HG03575 (cell line): ENCODE data around the gene COL4A2.
"Not testable (repeated sequence)": the region's sequence is repeated elsewhere in the genome, so short reads cannot be mapped to it uniquely, and the experiment has no call there.

Experiments
- ATAC-seq: cut with Tn5 transposase; IDR thresholded peaks from one replicate; pipeline ENCODE4 v1.9.1; 2021; ENCODE audit not compliant: unreplicated experiment, insufficient number of reproducible peaks, low FRiP score; ENCODE audit errors: extremely low read depth

COL4A2 gene

DNA sequence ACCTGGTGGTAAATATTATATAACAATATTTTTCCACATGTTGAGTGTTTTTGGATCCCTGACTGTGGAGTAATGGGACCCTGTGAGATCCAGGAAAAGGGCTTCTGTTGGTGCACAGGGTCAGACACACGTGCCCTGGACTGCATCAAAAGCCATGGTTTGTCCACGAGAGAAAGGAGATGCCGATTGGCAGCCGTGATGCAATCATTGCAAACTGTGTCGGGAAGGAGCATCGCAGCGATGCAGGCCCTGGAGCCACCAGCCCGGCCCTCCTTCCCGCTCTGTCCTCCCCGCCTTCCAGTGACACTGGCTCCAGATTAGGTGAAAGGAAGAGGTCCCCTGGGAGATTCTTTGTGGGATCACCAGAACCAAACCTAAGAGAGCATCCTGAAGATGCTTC lies 9.1 kb downstream of the COL4A2 start:
- ATAC-seq, result no peak

DNA sequence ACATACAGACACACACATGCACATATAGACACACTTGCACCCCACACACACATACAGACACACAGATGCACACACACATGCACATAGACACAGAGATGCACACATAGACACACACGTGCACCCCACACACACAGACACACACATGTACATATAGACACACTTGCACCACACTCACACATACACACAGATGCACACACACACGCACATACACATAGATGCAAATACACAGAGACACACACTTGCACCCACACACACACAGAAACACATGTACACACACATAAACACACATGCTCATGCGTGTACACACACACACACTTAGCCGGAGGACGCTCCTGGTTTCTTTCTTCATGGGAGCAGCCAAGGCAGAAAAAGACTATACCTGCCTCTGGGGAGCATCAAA lies 10.0 kb downstream of the COL4A2 start:
- no peak for ATAC-seq

DNA sequence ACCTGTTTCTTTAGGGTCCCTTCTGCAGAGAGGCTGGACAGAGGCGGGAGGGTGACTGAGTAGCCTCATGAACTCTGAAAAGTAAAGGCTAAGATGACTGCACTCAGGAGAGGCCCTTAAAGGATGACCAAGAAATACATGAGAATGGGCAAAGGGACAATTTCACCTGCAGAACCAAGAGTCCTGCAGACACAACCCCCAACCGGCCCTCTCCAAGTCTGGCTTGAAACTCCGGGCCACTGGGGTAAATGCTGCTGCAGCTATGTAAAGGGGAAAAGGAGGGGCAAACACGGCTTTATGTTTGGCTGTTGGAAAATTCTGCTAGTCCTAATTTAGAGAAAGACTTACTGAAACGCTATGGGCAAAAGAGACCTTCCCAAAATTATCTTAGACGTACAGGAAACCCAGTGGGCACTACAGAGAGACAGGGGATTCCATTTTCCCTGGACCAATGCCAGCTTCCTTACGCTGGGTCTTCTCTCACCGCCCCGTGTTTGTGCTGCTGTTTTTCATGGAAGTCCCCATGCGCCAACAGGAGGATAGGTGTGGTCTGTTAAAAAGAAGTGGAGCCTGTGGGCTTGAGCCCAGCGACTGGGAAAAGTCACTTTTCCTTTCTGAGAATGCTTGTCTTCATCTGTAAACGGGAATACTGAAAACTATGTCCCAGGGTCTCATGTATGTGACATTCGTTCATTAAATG lies 10.6 kb downstream of the COL4A2 start:
- ATAC-seq, result no peak

DNA sequence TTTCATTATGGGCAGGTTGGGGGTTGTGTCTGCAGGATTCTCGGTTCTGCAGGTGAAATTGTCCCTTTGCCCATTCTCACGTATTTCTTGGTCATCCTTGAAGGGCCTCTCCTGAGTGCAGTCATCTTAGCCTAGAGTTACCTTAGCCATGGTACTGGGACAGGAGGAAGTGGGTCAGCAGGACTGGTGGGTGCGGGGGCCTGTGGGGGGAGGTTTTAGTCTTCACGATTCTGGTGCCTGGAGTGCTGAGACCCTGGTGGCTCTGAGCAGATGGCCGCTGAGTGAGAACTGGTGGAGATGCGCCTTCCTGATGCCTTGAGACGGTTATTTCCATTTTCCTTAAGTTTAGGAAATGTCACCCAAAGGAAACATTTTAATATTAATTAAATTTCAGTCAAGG lies 11.8 kb downstream of the COL4A2 start:
- no peak for ATAC-seq

DNA sequence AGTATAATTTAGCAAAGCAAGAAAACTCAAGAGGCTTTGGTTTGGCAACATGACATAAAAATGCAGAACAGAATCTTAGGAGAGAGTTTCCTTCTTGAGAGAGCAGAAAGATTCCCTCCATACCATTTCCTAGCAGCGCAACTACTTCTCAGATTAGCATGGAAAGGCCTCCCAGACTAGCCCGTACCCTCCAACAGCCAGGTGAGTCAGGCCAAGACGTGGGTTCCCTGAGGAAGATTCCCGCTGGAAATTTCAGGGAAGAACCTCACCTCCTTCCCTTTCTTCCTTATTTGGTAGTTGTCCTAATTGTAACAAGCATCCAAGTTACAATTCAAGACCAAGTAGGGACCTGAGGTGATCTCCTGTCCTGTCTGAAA lies 12.3 kb downstream of the COL4A2 start:
- no peak for ATAC-seq

DNA sequence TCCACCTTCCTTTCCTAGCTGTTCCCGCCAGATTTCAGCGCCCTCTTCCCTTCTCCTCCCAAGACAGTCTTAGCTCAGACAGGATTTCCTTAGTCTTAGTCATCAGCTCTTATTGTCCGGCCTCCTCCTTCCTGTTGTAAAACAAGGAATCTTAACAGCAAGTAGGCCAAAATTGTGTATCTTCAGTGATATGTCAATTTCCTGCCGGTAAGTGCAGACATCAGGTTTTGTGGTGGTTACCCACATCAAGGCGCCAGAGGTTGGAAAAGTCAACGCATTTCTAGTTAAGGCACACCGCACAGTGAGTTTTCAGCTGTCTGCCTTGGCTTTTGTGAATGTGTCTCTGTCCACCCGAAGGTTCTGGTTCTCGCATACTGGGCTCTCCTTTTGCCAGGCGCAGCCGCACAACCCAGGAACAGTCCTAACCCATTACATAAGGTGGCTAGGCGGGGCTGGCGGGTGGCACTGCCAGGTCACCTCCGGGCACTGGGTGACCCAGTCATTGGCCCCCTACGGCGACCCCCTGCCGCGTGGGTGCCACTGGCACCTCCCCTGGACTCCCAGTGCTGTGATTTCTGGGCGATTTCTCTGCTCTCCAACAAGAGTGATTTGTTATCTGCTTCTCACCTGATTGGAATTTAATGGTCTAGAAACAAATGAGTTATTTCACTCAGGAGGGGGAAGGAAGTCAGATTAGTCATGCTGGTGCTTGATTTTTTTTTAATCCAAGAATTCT lies 12.9 kb downstream of the COL4A2 start:
- no peak for ATAC-seq

DNA sequence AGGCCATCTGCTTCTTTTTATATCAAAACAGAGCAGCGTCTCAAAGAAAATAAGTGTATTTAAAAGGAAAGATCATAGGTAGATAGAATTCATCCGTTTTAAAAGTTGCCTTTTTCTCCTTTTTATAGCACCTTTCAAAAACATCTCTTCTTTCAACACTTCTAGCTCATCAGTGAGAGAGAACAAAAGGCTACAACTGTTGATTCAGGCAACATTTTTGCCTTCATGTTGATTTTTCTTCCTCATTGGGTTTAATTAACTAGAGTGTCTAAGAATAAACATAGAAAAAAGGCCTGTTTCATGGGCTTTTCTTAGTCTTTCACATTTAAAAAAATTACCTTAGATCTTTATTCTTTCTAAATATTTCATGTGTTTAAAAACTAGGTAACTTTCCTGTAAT lies 13.6 kb downstream of the COL4A2 start:
- ATAC-seq, result no peak

DNA sequence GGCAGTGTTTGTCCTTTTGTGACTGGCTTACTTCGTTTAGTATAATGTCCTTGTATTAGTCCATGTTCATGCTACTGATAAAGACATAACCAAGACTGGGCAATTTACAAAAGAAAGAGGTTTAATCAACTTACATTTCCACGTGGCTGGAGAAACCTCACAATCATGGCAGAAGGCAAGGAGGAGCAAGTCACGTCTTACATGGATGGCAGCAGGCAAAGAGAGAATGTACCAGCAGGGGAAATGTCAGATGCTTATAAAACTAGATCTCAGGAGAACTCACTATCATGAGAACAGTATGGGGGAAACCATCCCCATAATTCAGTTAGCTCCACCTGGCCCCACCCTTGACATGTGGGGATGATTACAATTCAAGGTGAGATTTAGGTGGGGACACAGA lies 14.5 kb downstream of the COL4A2 start:
- not testable (repeated sequence) for ATAC-seq

DNA sequence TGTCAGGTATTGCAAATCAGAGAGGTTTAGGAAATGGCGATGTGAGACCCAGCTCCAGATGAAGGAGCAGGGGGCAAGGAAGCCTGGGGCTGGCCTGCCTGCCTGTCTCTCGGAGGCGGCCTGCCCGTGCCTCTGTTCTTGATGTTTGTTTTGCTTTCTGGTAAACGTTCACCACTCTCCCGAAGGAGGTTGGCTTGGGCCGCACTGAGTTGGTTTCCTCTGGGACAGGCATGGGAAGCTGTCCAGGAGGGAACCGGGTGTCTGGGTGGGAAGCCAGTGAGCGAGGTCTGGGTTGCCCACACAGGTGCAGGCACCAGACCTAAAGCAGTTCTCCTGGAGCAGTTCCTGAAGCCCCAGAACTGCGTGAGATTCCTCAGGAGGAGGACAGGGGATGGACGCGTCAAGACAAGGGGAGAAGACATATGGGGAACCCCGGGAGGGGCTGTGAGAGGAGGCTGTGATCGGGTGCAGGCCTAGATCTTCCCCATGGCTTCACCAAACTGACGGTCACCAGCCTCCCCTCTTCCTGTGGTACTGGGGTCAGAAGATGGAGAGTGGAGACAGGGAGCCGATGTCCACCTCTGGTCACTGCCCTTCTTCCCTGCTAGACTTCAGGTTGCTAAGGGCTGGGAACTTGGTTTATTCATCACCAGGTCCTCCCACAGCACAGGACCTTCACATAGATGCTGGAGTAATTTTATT lies 15.2 kb downstream of the COL4A2 start:
- no peak for ATAC-seq

DNA sequence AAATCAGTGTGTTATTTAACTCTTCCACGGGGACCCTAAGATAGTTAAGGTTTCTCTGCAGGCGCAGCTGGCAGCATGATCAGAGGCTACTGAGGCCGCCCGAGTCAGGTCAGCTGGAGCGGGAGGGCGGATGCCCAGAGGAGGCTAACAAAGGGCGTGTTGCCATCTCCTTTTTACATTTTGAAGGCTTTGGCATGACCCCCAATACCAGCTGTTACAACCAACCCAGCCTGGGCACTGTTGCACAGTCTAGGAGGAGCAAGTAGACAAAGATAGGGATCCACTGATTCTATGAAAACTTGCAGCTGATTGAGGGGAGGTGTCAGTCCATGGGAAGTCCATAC lies 15.7 kb downstream of the COL4A2 start:
- ATAC-seq, result no peak

DNA sequence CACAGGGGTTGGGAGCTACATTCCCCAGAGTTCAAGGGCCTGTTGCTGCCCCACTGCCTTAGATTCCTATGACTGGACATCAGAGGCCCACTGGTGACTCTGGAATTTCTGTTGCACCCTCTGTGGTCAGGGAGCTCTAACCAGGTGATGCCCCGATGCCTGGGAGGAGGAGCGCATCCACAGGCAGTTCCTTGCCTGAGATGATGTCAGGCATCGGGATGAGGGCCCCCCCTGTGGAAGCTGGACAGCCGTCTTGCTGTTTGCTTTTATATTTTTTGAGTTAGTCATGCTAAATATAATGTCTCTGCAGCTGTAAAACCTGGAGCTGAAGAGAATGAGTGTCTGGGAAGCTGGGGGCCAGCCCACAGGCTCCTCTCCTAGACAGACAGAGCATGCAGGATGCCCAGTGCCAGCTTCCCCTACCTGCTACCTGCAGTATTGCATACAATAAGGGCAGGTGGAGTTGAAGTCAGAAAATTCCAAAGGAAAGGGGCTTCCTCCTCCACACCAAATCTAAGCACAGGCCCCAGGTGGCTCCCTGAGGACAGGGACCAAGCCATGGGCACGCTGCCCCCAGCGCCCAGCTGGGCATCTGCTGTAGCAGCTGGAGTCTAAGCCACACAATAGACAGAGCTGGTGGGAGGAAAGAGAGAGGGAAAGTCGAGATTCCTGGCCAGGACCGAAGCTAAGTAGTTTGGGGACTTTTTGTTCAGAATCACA lies 16.2 kb downstream of the COL4A2 start:
- ATAC-seq, result no peak

DNA sequence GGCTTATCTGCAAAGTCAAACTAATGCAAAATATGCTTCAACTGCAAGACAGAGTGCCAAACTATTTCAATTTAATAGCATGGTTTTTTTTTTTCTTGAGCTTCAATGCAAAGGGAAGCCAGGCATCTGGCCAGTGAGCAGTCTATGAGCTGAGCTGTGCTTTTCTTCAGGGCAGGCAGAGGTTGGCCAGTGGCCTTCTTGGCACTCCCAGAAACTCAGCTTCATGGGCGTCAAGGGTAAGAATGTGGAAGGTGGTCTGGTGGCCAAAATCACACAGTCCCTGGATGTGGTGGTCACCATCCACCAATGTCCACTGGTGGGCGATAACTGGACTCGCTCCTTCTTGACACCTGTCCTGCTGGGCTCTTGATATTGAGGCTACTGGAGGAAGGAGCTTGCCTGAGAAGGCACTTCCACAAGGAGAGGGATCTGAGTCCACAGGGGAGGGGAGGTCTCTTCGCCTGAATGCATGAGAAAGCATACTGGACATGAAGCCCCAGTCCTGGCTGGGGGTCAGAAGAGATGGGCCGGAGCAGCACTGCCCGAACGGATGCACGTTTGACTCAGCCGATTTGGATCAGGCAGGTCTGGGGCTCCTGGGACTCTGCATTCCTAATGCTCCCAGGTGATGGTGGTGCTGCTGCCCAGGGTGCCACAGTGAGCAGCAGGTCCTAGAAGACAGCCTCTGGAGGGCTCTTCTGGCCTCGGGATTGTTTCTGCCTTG lies 17.1 kb downstream of the COL4A2 start:
- ATAC-seq, result no peak

DNA sequence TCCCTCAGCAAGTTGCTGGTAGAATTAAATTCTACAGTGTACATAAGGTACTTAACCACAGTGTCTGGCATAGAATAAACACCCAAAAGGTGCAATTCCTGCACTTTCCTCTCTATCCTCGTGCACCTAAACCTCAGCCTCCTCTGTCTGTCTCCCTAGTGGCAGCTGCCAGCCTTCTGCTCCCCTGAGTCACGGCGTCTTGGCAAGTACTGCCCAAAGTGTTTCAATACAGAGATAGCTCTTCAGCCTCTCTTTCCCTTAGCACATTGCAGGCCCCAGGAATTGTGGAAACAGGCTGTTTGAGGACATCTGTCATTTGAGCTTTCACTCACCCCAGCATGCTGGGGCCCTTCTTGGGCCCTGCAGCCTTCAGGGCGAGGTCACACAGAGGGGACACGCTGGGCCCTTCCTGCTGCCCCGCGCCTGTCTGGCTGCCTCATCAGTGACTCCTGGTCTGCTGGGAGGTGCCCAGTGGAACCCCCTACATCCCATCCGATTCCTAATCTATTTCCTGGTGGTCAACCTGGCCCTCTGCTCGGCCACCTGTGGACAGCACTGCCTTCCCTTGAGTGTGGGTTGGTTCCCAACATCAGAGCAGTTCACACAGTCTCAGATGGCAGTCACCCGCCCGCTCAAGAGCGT lies 19.3 kb downstream of the COL4A2 start:
- no peak for ATAC-seq

DNA sequence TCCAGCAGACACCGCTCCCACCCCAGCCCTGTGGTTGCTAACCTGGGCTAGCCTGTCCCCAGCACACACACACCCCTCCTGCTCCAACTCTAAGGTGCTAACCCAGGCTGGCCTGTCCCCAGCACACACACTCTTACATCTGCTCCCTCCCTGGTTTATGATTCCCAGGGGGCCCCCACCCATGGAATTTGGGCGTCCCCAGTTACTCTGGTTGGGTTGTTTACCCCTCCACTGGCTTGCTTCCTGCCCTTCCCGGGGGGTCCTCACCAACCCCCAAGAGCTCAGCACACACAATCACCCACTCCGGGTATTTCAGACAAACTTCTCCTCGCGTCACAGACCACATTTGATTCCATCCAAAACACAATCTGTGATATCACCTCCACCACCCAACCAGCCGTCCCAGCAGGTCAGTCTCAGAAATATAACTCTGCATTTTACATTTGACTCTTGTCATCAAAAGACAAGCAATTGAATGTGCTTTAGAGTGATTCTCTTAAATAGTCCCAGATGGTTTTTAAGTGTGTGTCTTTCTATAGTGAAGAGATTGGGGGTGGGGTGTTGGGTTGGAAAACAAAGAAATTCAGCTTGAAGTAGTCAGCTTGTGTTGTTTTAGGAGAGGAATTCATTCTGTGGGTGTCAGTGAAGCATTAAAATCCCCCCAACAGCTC lies 20.1 kb downstream of the COL4A2 start:
- ATAC-seq, result no peak

DNA sequence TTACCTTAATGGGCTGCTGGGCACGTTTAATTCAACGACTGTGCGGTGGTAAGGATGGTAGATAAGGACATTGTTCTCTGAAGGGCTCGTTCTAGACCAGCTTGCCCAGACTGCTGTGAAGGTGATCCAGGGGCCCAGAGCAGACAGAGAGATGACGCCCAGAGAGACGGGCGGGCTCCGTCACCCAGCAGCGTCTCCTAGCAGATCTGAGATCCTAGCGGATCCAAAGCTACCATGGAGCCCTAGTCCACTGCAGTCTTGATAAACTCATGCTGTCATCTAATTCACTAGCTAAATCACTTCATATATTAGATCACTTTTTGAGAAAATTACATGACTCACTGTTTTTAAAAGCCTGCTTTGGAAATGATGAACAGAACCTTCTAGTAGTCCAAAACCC lies 21.5 kb downstream of the COL4A2 start:
- ATAC-seq, result no peak

DNA sequence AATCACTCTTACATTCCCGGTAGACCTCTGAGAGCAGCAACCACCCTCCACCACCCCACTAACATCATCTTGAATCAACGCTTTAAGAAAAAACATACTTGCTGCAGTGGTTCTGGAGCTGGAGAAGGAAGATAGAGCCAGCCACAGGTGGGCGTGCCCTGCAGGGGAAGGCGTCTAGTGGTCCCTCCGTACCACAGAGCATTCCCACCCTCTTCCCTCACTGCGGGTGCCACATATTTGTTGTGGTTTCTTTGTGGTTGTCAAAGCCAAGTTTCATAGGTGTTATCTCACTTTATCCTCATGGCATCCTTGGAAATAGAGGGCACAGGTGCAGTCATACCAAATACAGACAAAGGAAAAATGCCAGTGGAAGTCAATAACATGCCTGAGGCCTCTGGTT lies 22.2 kb downstream of the COL4A2 start:
- no peak for ATAC-seq

DNA sequence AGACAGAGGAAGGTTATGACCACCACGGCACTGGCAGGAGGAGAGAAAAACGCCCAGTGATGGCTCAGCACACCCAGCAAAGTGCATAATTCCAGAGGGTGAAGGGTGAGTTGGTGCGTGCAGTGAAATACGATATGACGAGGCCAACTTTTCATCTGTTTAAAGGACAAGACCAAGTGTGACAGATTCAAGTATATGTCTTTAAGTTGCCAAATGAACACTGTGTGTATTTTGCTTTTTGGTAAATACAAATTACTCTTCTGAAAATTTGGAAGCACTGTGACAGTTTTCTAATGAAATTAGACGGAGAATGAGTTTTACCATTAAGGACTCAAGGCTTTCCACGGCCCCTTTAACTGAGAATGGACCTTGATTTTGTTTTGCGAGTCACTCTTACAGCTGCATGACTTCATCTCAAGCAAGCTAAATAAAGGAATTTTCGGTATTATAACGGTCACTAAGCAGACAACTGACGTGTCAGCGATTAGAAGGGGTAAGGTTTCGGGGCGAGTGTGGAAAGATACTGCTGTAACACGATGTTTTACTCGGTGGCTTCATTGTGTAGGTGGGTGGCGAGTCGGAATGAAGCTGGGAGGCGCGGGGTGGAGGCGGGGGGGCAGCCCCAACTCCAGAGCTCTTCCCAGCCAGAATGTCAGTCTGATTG lies 22.8 kb downstream of the COL4A2 start:
- ATAC-seq, result no peak
